ENCODE measurements around the gene CCDC82. TPM values are rescaled to one million over a fixed set of nuclear protein-coding genes. Genes with fewer than 3 reads are reported as not detected.

CCDC82 gene
- total RNA-seq, 2 donors from 2014 or later, result 18.9 to 44.8 TPM

DNA sequence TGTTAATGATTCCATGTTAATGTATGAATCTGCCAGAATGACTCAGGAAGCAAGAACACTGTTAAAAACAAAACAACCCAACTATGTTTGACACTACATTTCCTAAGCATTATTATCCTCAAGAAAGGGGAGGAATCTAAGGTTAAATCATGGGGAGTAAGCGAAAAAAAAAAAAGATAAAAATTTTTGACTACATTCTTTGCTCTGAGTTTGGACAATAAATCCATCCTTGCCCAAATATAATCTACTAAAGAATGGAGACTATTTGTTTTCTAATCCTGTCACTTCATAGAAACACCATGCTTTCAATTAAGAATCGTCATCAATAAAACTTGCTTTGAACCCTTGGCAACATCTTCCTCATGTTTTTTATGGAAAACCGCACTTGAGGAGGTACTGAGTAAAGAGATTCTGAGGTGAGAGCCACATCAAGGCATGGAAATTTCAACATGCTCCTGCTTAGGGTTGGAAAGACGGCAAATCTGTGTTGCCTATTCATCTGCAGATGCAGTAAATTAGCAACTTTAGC lies 56.5 kb downstream of the CCDC82 start:
- Histone ChIP-seq H3K9me3 (no peaks in the 10 kb centered on the region), H3K36me3 (replicated peaks in 1 of 2; ENCODE audit: insufficient read depth in 1 of 2, low read depth in 2 of 2) (no peaks in the 10 kb centered on the region), H3K27ac (peak overlapping the region in 2 of 4 donors; percentile 30 to 41), H3K4me3 (no peak overlapping the region), H3K27me3 (no peaks in the 10 kb centered on the region), H3K4me1 (peaks cover 22% of the 10 kb centered on the region)
- TF ChIP-seq, protein P1, sequence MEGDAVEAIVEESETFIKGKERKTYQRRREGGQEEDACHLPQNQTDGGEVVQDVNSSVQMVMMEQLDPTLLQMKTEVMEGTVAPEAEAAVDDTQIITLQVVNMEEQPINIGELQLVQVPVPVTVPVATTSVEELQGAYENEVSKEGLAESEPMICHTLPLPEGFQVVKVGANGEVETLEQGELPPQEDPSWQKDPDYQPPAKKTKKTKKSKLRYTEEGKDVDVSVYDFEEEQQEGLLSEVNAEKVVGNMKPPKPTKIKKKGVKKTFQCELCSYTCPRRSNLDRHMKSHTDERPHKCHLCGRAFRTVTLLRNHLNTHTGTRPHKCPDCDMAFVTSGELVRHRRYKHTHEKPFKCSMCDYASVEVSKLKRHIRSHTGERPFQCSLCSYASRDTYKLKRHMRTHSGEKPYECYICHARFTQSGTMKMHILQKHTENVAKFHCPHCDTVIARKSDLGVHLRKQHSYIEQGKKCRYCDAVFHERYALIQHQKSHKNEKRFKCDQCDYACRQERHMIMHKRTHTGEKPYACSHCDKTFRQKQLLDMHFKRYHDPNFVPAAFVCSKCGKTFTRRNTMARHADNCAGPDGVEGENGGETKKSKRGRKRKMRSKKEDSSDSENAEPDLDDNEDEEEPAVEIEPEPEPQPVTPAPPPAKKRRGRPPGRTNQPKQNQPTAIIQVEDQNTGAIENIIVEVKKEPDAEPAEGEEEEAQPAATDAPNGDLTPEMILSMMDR (IDR thresholded peaks at IDR 0.05), result no peak
- TF ChIP-seq POLR2A (IDR thresholded peaks at IDR 0.05), result no peak
- intact Hi-C loops (cut with DNase I), result loop anchor here (10.0 kb wide), 1 partner anchor 48 kb away; no protein-coding TSS in a partner anchor
- 69 to 77% methylated on average over 4 of the region's 4 CpGs for WGBS, 2 donors
- no peak for DNase-seq
- no peak for ATAC-seq

GRCh38 chr11:96332126-96332771 lies 57.5 kb downstream of the CCDC82 start:
- no peak overlapping the region for H3K4me3 ChIP-seq
- TF ChIP-seq, protein P1 (IDR thresholded peaks at IDR 0.05), result no peak
- TF ChIP-seq POLR2A (IDR thresholded peaks at IDR 0.05), result no peak
- H3K27ac ChIP-seq, result peak overlapping the region in 2 of 4 donors; percentile 30 to 41
- no peaks in the 10 kb centered on the region for H3K27me3 ChIP-seq
- H3K36me3 ChIP-seq (replicated peaks in 1 of 2; ENCODE audit: insufficient read depth in 1 of 2, low read depth in 2 of 2), result no peaks in the 10 kb centered on the region
- intact Hi-C loops (cut with DNase I), result loop anchor here (10.0 kb wide), 1 partner anchor 47 kb away; no protein-coding TSS in a partner anchor
- WGBS, 2 donors, result 47 to 56% methylated on average over 8 of the region's 8 CpGs
- ATAC-seq (no peak), DNase-seq (no peak)
- H3K9me3 ChIP-seq, result no peaks in the 10 kb centered on the region
- peaks cover 12% of the 10 kb centered on the region for H3K4me1 ChIP-seq

DNA sequence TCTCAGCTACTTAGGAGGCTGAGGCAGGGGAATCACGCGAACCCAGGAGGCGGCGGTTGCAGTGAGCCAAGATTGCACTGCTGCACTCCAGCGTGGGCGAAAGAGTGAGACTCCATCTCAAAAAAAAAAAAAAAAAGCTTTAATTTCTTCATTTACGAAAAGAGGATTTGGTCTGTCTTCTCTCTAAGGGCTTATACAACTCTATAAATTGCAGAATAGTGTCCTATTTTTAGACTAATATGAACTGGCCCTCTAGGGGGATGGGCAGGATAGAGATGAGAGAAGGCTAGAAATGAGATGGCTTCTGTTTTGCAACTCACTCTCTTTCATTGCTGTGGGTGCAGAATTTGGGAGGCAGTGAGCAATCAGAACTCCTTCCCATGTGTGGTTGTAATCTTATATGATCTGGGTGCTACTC lies 58.0 kb downstream of the CCDC82 start:
- intact Hi-C loops (cut with DNase I), result loop anchor here (10.0 kb wide), 1 partner anchor 47 kb away; no protein-coding TSS in a partner anchor
- H3K36me3 ChIP-seq (replicated peaks in 1 of 2; ENCODE audit: insufficient read depth in 1 of 2, low read depth in 2 of 2), result no peaks in the 10 kb centered on the region
- 75 to 82% methylated on average over 7 of the region's 7 CpGs for WGBS, 2 donors
- no peaks in the 10 kb centered on the region for H3K9me3 ChIP-seq
- TF ChIP-seq POLR2A (IDR thresholded peaks at IDR 0.05), result no peak
- TF ChIP-seq, protein P1 (IDR thresholded peaks at IDR 0.05), result no peak
- DNase-seq, result peak in 1 of 4 donors; percentile 33
- no peak for ATAC-seq
- H3K27me3 ChIP-seq, result no peaks in the 10 kb centered on the region
- no peak overlapping the region for H3K4me3 ChIP-seq
- peak overlapping the region in 2 of 4 donors; percentile 30 to 41 for H3K27ac ChIP-seq
- H3K4me1 ChIP-seq, result peaks cover 12% of the 10 kb centered on the region

GRCh38 chr11:96330511-96330859 lies 59.2 kb downstream of the CCDC82 start:
- no peaks in the 10 kb centered on the region for H3K27me3 ChIP-seq
- WGBS, 2 donors, result 77 to 82% methylated on average over 4 of the region's 4 CpGs
- no peak for DNase-seq
- intact Hi-C loops (cut with DNase I), result loop anchor here (10.0 kb wide), 1 partner anchor 46 kb away; no protein-coding TSS in a partner anchor
- H3K4me3 ChIP-seq, result no peak overlapping the region
- TF ChIP-seq, protein P1 (IDR thresholded peaks at IDR 0.05), result no peak
- no peak for TF ChIP-seq POLR2A (IDR thresholded peaks at IDR 0.05)
- no peak overlapping the region for H3K27ac ChIP-seq
- H3K9me3 ChIP-seq, result no peaks in the 10 kb centered on the region
- H3K36me3 ChIP-seq (replicated peaks in 1 of 2; ENCODE audit: insufficient read depth in 1 of 2, low read depth in 2 of 2), result no peaks in the 10 kb centered on the region
- no peak for ATAC-seq
- H3K4me1 ChIP-seq, result peaks cover 18% of the 10 kb centered on the region

Measured in body of pancreas (tissue), 4 donors.